NCI-H774 (cell line): Measurements from ENCODE around the gene TAP1.

Experiments used
- DNase-seq: peaks from one replicate; lab custom pipeline; 2025; lab: John Stamatoyannopoulos, UW

The TAP1 gene

GRCh38 chr6:32803416-32803815 is 50.1 kb downstream of the TAP1 start:
- no peak for DNase-seq

GRCh38 chr6:32799740-32800139 is 53.8 kb downstream of the TAP1 start:
- DNase-seq, result no peak

GRCh38 chr6:32799168-32799567 is 54.3 kb downstream of the TAP1 start:
- DNase-seq, result no peak

GRCh38 chr6:32796848-32797776 is 56.4 kb downstream of the TAP1 start:
- DNase-seq, result peak; percentile 26
